HG03342 (cell line): ENCODE results near the gene ALKBH7.

ENCODE experiments used
- ATAC-seq: cut with Tn5 transposase; IDR thresholded peaks from one replicate; pipeline ENCODE4 v1.9.1; 2021; ENCODE audit warnings: mild to moderate bottlenecking, moderate library complexity; ENCODE audit not compliant: unreplicated experiment

The ALKBH7 gene

DNA sequence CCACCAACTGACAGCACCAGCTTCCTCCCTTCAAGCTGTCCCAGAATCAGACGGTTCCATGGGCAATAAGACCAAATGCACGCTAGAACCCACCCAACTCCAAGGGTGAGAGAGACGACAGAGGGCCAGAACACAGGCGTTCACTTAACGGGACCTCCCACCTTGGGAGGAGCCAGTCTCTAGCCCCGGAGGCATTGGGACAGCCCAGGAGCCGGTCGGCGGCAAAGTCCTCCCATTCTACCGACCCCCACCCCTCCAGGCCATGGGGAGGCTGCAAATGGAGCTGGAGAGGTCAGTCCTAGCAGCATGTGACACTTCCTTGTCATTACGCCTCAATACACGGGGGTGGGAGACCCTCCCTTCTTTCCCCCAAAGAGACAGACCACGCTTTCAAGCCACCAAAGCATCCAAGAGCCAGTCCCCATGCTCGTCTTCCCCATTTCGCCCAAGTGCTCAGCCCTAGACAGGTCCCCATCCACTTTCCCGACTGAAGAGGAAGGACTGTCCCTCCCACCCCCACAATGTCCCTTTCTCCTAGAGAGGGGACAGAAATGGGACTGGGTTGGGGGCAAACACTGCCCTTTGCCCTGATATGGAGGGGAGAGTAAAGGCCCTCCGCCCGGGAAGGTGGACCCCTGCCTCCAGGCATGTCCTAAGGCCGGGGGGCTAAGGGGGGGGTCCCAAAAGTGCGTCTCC lies 51.1 kb downstream of the ALKBH7 start:
- ATAC-seq: no peak

DNA sequence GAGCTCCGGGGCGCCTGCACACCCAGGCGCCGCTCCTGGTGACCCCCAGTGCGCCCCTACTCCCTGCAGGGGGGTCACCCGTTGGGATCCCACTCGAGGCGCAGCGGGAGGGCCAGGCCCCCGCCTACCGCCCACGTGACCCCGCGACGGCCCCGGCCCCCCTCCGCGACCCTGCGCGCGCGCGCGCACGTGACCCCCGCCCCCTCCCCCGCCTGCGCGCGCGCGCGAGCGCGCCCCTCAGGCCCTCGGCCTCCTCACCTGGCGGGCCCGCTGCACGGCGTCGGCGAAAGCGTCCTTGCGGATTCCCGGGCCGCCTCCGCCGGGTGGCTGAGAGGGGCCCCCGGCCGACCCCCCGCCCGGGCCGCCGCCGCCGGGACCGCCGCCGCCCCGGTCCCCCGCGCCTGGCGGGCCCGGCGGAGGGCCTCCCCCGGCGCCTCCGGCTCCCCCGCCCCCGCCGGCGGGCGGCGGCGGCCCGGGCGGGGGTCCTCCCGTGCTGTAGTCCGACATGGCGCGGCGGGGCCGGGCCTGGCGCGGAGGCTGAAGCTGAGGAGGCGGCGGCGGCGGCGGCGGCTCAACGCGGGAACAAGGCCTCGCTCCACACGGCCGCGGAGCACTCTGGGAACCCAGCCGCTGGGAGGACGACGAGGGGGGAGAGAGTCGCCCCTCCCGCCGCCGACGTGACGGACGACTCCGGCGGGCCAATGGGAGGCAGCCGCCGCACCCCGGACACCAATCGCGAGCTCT lies 51.8 kb downstream of the ALKBH7 start, which contains the start of gene KHSRP:
Gene KHSRP, minus strand, starts transcription at position 617 of the 744 bp plus-strand sequence. Its CDS starts 110 bp downstream, at position 507.
- no peak for ATAC-seq
